GM11168 (cell line): ENCODE measurements around the gene SMIM21.

Experiments used
- in situ Hi-C: fragments of 300-500 bp; cut with MboI; formaldehyde crosslinking; loops from one replicate; pipeline ENCODE4 v1.12.0; 2022; ENCODE audit warnings: low sequenced_read_pairs; ENCODE audit not compliant: unreplicated experiment

SMIM21 gene

DNA sequence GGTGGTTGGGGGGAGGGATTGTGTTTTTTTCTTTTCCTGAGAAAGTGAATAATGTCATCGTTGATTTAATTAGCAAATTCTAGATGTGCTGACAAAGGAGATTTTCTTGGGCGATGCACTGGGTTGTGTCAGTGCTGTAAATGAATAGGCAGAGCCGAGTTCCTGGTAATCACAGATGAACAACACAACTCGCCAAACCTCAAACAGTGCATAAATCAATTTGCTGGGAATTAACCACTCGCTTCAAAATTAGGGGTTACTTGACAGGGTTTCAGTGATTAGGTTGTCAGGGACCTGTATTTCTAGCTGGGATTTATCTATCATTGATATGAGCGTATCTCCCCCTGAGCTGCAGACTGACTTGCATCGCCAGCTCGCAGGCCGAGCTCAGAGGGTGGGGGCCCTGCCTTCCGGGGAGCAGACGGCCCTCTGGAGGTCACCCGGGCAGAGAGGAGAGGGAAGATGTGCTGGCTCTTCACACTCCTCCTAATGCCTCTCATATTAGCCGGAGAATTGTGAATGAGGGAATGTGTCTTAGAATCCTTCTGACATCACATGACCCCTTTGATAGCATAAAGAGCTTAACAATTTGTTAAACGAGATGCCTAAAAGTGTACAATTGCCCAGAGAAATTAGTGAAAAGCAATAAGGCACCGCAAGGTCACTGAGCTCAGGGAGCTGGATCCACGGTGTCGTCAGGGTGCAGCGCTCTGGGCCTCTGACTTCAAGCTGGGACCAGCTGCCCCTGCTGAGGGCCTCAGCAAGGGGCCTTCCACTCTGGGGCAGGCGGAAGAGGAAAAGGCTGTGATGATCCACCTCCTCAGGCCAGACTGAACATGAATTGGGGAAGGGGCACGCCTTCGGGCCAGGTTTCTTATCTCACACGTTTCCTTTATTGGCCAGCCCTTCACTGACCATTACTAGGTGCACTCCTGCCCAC is 48.9 kb downstream of the SMIM21 start:
- in situ Hi-C loops: no loop called here

DNA sequence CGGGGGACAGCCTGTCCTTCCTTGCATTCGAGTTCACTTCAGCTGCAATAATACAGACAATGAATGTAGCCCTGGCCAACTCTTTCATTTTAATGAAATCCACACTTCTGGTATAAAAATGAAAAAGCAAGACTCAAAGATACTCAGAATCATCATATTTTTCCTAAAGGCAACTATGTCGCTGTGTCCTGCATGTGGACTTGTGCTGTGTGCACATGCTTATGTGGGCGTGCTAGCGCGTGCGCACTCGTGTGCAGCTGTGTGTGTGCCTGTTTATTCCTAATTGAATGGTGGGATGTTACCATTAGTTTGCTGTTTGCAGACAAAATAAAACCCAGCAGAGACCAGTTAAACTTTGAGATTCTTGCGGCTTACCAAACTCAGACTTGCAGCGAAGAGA is 49.6 kb downstream of the SMIM21 start:
- in situ Hi-C loops: no loop called here

DNA sequence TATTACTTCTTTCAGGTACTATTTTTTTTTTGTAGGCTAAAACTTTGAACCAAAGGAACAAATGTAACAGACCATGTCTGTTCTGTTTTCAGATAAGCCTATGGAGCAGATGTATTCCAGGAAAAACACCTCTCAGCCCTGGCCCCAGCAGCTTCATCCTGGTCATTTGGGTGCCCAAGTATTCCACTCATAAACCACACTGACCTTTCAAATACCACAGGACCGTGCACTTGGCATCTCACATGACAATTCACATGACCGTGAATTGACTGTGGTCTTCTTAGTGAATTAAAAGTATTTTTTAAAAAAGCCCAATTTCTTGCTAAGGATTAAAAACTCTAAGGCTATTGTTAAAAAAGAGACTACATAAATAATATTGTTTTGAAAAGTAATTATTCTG is 50.2 kb downstream of the SMIM21 start:
- in situ Hi-C loops: no loop called here

DNA sequence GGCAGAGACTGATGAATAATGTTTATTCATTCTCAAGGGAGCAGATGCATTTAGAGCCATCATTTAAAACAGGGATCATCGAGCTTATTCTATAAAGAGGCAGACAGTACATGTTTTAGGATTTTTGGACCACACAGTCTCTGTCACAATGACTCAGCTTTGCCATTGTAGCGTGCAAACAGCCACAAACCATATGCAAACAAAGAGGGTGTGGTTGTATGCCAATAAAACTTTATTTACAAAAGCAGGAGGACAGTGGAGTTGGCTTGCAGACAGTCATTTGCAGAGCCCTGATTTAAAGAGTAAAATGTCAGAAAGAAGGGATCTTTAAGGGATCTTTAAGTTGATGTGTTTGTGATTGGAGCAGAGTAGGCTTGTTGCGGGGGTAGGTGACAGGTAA is 51.5 kb downstream of the SMIM21 start:
- in situ Hi-C loops: no loop called here

GRCh38 chr18:75375341-75375740 is 52.2 kb downstream of the SMIM21 start:
- in situ Hi-C loops: no loop called here

GRCh38 chr18:75374466-75374865 is 53.0 kb downstream of the SMIM21 start:
- in situ Hi-C loops: no loop called here

- in situ Hi-C loops: no loop called here
Observed at GRCh38 chr18:75369026-75369721, 58.3 kb downstream of the SMIM21 start.

GRCh38 chr18:75365837-75366236 is 61.7 kb downstream of the SMIM21 start:
- in situ Hi-C loops: no loop called here

- in situ Hi-C loops: no loop called here
Observed at GRCh38 chr18:75365254-75365629, 62.3 kb downstream of the SMIM21 start.

DNA sequence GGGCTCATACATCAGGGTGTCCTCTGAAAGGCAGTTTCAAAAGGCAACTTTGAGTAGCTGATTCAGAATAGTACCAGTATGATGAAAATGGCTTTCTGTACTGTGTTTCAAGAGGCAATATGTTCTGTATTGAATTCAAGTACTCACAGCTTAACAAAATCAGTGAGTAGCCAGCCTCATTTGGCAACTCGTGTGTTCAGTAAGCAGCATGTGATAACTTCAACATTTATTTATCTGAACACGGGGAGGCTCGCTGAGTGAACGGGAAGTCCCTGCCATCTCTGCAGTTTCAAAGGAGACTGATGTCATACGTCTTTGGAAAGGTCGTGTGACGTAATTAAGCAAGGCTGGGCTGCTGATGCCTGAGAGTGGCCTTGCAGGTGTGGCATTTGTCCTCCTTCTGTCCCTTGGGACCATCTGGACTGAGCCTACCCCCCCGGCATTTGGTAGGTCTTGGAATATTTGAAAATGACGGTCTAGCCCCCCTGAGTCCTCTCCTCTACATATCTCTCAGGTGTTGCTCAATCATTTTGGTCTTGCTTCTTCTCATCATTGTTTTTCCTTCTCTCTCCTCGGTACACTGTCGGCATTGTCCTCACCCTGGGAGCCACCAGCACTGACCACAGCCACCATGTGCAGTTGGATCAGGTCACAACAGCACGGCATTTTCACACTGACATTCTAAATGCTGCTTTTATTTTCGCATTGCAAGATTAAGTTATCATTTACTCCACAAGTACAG is 62.8 kb downstream of the SMIM21 start:
- in situ Hi-C loops: no loop called here

GRCh38 chr18:75363446-75364225 is 63.9 kb downstream of the SMIM21 start:
- in situ Hi-C loops: no loop called here

DNA sequence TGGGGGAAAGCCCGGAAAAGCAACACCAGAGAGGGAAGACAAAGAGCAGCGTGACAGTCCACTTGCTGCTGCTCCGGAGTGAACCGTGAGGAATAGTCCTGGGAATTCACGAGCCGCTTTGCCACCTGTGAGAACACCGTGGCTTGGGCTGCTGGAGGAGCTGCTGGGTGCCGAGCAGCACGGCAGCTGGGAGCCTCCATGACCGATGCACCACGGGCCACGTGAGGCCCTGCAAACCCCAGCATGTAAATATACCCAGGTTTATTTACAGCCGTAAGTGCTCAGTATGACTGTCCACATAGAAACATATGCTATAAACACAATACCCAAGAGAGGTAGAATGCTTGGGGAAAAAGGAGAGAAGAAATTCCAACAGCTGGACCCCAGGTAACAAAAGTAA is 65.1 kb downstream of the SMIM21 start:
- in situ Hi-C loops: no loop called here

- in situ Hi-C loops: no loop called here
Observed at GRCh38 chr18:75360941-75361340, 66.6 kb downstream of the SMIM21 start.

DNA sequence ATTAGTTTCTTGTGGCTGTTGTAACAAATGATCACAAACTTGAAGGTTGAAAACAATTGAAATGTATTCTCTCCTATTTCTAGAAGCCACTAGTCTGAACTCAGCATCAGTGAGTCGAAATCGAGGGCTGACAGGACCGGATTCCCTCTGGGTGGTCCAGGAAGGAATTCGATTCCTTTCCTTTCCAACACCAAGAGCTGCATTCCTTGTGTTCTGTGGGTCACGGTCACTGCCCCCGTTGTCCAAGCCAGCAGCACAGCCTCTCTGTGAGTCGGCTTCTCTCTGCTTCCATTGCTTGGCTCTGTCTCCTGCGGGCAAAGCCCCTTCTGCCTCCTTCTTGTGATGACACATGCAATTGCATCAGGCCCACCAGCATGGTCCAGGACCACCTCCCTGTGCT is 67.3 kb downstream of the SMIM21 start:
- in situ Hi-C loops: no loop called here
